HG03457 (cell line): ENCODE measurements around the gene PXK.
"Not testable (repeated sequence)": the region's sequence is repeated elsewhere in the genome, so short reads cannot be mapped to it uniquely, and the experiment has no call there.

Experiments
- ATAC-seq: cut with Tn5 transposase; IDR thresholded peaks from one replicate; pipeline ENCODE4 v1.9.1; 2021; ENCODE audit warnings: moderate number of reproducible peaks; ENCODE audit not compliant: unreplicated experiment

Gene PXK

GRCh38 chr3:58332575-58333188 is at the start of gene PXK:
Gene PXK (plus strand): TSS chr3:58332892. CDS start chr3:58332989, 97 bp downstream.
- peak; percentile 89 for ATAC-seq

GRCh38 chr3:58285334-58285733 is 47.4 kb upstream of the PXK start:
- no peak for ATAC-seq

- ATAC-seq = no peak
These were observed 45.3 kb upstream of the PXK start for GRCh38 chr3:58287354-58287753.

- no peak for ATAC-seq
These were observed 44.5 kb upstream of the PXK start for GRCh38 chr3:58288011-58288728.

GRCh38 chr3:58288964-58289613 is 43.6 kb upstream of the PXK start:
- ATAC-seq = not testable (repeated sequence)

- ATAC-seq = not testable (repeated sequence)
These were observed 42.2 kb upstream of the PXK start for GRCh38 chr3:58290446-58290845.

GRCh38 chr3:58291671-58292338 is 40.9 kb upstream of the PXK start:
- no peak for ATAC-seq

GRCh38 chr3:58292866-58293265 is 39.8 kb upstream of the PXK start:
- no peak for ATAC-seq

GRCh38 chr3:58293516-58293915 is 39.2 kb upstream of the PXK start:
- ATAC-seq = no peak

GRCh38 chr3:58296269-58296668 is 36.4 kb upstream of the PXK start:
- no peak for ATAC-seq

GRCh38 chr3:58296843-58297242 is 35.8 kb upstream of the PXK start:
- no peak for ATAC-seq

GRCh38 chr3:58298190-58298589 is 34.5 kb upstream of the PXK start:
- ATAC-seq = no peak

GRCh38 chr3:58299075-58299474 is 33.6 kb upstream of the PXK start:
- ATAC-seq = no peak

- ATAC-seq = no peak
These were observed 32.7 kb upstream of the PXK start for GRCh38 chr3:58299839-58300516.

- peak; percentile 69 for ATAC-seq
These were observed 26.6 kb upstream of the PXK start, which contains the start of the genes HTD2 and RPP14 for GRCh38 chr3:58305882-58306711. Gene HTD2 (plus strand): TSS chr3:58306520. CDS start chr3:58317614, 11,094 bp downstream. Gene RPP14 (plus strand): TSS chr3:58306245. CDS start chr3:58310330, 4,085 bp downstream.

- ATAC-seq = no peak
These were observed 25.0 kb upstream of the PXK start for GRCh38 chr3:58307639-58308215.

- no peak for ATAC-seq
These were observed 24.0 kb upstream of the PXK start for GRCh38 chr3:58308728-58309127.

- ATAC-seq = no peak
These were observed 14.9 kb upstream of the PXK start for GRCh38 chr3:58317811-58318210.

GRCh38 chr3:58321791-58322190 is 10.9 kb upstream of the PXK start:
- ATAC-seq = no peak

GRCh38 chr3:58322793-58323192 is 9.9 kb upstream of the PXK start:
- ATAC-seq = no peak
